Transverse colon (tissue), 4 donors: ENCODE measurements around the gene RNF207. TPM values are rescaled to one million over a fixed set of nuclear protein-coding genes. Genes with fewer than 3 reads are reported as not detected.

Experiments
- DNase-seq: peaks from one replicate; pipeline ENCODE4 v3.0.0-alpha.2; 2019
- H3K27ac ChIP-seq, 4 donors: fragments of 200-600 bp; sonication (generic); 2 replicates each; pipeline ENCODE4 v1.5.1; 2016 to 2018; ENCODE audit warnings: inconsistent platforms in 4 of 4
- H3K27me3 ChIP-seq: fragments of 200-600 bp; sonication (generic); 2 replicates; pipeline ENCODE4 v1.5.1; 2017; ENCODE audit warnings: inconsistent platforms
- H3K36me3 ChIP-seq, 4 donors: fragments of 200-600 bp; sonication (generic); 2 replicates each; pipeline ENCODE4 v1.5.1; 2017 to 2019; ENCODE audit warnings: inconsistent platforms in 4 of 4
- H3K4me1 ChIP-seq, 4 donors: fragments of 200-600 bp; sonication (generic); 2 replicates each; pipeline ENCODE4 v1.5.1; 2017 to 2020; ENCODE audit warnings: inconsistent platforms in 4 of 4
- H3K4me3 ChIP-seq, 4 donors: fragments of 200-600 bp; sonication (generic); 1 replicate in 1 of 4; 2 replicates in 3 of 4; pipeline versions ENCODE4 v1.5.1 to v1.6.1; 2017 to 2019; ENCODE audit warnings: inconsistent platforms in 4 of 4
- H3K9me3 ChIP-seq, 2 donors: fragments of 200-600 bp; sonication (generic); 2 replicates each; pipeline ENCODE4 v1.5.1; 2017 to 2019; ENCODE audit warnings: inconsistent platforms in 2 of 2
- CTCF ChIP-seq, 5 experiments: fragments of 200-600 bp in 3 of 5; fragments of 450-650 bp in 2 of 5; sonication (generic) in 3 of 5; IDR thresholded peaks; 1 replicate in 2 of 5; 2 replicates in 3 of 5; pipeline ENCODE4 v1.5.1; 2016 to 2017; ENCODE audit warnings: antibody characterized with exemption in 5 of 5, inconsistent platforms in 3 of 5, mild to moderate bottlenecking in 2 of 5, moderate library complexity in 1 of 5
- EP300 ChIP-seq: sonication (generic); formaldehyde crosslinking; IDR thresholded peaks from one replicate; pipeline ENCODE4 v1.6.1; 2017; ENCODE audit warnings: antibody characterized with exemption, low read depth
- POLR2A ChIP-seq: fragments of 450-650 bp; IDR thresholded peaks from one replicate; pipeline ENCODE4 v1.6.1; 2016; ENCODE audit warnings: antibody characterized with exemption, mild to moderate bottlenecking, moderate library complexity
- POLR2AphosphoS5 ChIP-seq, 3 donors: sonication (generic); formaldehyde crosslinking; IDR thresholded peaks; one replicate each; pipeline ENCODE4 v1.6.1; 2016; ENCODE audit warnings: antibody characterized with exemption in 3 of 3
- WGBS, 2 donors: methylation state at CpG; one replicate each; pipeline ENCODE4 v1.1.5; 2018; ENCODE audit warnings: low coverage in 1 of 2; 5-methylcytosine and 5-hydroxymethylcytosine counted together
- in situ Hi-C, 4 donors: fragments of 200-750 bp; cut with MboI; loops; one replicate each; pipeline versions ENCODE4 v1.15.0 to v1.15.1; 2017; ENCODE audit warnings: low sequenced_read_pairs in 3 of 4, low pct_ligation_motif_present in 1 of 4, low pct_unique_long_range_greater_than_20kb in 1 of 4
- intact Hi-C: fragments of 100-400 bp; cut with DNase I; formaldehyde crosslinking; loops from one replicate; pipeline ENCODE4 v1.15.1; 2023; ENCODE audit warnings: low total_unique reads
- total RNA-seq, 4 donors: library from RNA; depleted of rRNA; stranded (reverse); fragments of >200 nt; gene quantifications; one replicate each; pipeline ENCODE4 v1.1.0, GENCODE V29; 2016

The RNF207 gene
- total RNA-seq, 4 donors from 2014 or later: 82.6 to 1,341 (median 190) TPM

GRCh38 chr1:6220236-6220635 lies 14.3 kb downstream of the RNF207 start:
- intact Hi-C loops (no loop called here), in situ Hi-C loops (no loop called here)
- Histone ChIP-seq H3K36me3 (peaks cover 0 to 18% (median 8%) of the 10 kb centered on the region in 4 donors), H3K9me3 (no peaks in the 10 kb centered on the region), H3K27me3 (no peaks in the 10 kb centered on the region), H3K4me3 (no peak overlapping the region), H3K4me1 (peaks cover 0 to 5% (median 0%) of the 10 kb centered on the region in 4 donors), H3K27ac (no peak overlapping the region)
- no peak for TF ChIP-seq POLR2AphosphoS5 (IDR thresholded peaks at IDR 0.05)
- no peak for TF ChIP-seq CTCF (IDR thresholded peaks at IDR 0.05)
- TF ChIP-seq POLR2A: no peak
- no peak for TF ChIP-seq EP300
- WGBS, 2 donors: 94% methylated on average over 8 of the region's 8 CpGs; no CpG with 5 or more reads in 1 of the 2 donors
- no peak for DNase-seq

DNA sequence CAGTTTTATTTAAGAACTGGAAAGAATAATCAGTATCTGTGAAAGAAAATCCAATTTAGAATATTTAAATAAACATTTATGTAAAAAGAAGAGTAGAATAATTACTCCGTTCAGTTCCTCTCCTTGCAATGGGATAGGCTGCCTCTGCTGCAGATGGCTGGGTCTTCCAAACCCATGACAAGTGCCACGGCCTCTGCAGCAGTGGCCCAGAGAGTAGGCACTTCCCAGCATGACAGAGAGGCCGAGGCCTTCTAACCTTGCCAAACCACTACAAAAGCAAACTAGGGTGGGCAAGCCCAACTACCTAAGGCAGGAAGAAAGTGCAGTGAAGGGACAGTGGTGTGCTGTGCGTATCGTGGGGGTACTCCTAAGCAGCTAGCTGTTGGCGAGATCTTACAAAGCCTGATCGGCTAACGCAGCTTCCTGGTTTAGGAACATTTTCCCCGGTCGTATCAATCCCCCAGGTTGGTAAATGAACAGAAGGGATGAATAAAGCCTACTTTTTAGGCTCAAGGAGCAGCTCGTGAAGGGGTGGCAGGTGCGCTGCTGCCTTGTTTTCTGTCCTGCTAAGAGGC lies 15.4 kb downstream of the RNF207 start:
- 93 to 95% methylated on average over 4 to 12 of the region's 12 CpGs for WGBS, 2 donors
- no peak for TF ChIP-seq POLR2AphosphoS5 (IDR thresholded peaks at IDR 0.05)
- TF ChIP-seq CTCF (IDR thresholded peaks at IDR 0.05): no peak
- no peak for DNase-seq
- no peaks in the 10 kb centered on the region for H3K9me3 ChIP-seq
- in situ Hi-C loops (no loop called here), intact Hi-C loops (no loop called here)
- no peak overlapping the region for H3K4me3 ChIP-seq
- H3K27me3 ChIP-seq: no peaks in the 10 kb centered on the region
- H3K4me1 ChIP-seq: peaks cover 0 to 5% (median 0%) of the 10 kb centered on the region in 4 donors
- H3K36me3 ChIP-seq: peaks cover 0 to 22% (median 8%) of the 10 kb centered on the region in 4 donors
- no peak overlapping the region for H3K27ac ChIP-seq

DNA sequence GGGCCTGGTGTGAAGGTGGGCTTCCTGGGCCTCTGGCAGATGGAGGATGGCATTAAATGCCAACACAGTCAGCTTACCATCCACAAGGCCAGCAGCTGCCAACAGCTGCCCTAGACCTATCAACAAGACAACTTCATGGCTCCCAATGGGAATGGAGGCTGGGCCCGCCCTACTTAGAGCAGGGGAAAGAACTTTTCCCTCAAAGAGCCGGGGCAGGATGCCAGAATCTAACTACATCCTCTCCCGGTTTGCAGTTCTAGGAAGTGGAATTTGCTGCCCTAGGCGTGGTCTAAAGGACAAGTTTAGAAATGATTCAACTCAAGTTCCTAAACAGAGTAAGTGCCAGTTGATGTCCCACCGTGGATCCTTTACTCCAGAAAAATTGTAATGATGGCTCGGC lies 16.7 kb downstream of the RNF207 start:
- peak; percentile 39 for DNase-seq
- no peaks in the 10 kb centered on the region for H3K27me3 ChIP-seq
- peak overlapping the region in 1 of 4 donors; percentile 37 for H3K27ac ChIP-seq
- TF ChIP-seq CTCF (IDR thresholded peaks at IDR 0.05): no peak
- TF ChIP-seq POLR2AphosphoS5 (IDR thresholded peaks at IDR 0.05): no peak
- no peak for TF ChIP-seq EP300
- no peak for TF ChIP-seq POLR2A
- no peak overlapping the region for H3K4me3 ChIP-seq
- H3K9me3 ChIP-seq: no peaks in the 10 kb centered on the region
- intact Hi-C loops: no loop called here
- H3K4me1 ChIP-seq: peaks cover 0 to 5% (median 0%) of the 10 kb centered on the region in 4 donors
- in situ Hi-C loops: no loop called here
- H3K36me3 ChIP-seq: peaks cover 0 to 28% (median 10%) of the 10 kb centered on the region in 4 donors
- 50% methylated on average over 6 of the region's 6 CpGs; no CpG with 5 or more reads in 1 of the 2 donors for WGBS, 2 donors

GRCh38 chr1:6223617-6224016 lies 17.7 kb downstream of the RNF207 start:
- Histone ChIP-seq H3K4me1 (peaks cover 0 to 5% (median 0%) of the 10 kb centered on the region in 4 donors), H3K27me3 (no peaks in the 10 kb centered on the region), H3K4me3 (no peak overlapping the region), H3K27ac (no peak overlapping the region), H3K36me3 (peaks cover 0 to 28% (median 13%) of the 10 kb centered on the region in 4 donors), H3K9me3 (no peaks in the 10 kb centered on the region)
- intact Hi-C loops: no loop called here
- in situ Hi-C loops: no loop called here
- DNase-seq: no peak
- TF ChIP-seq POLR2AphosphoS5 (IDR thresholded peaks at IDR 0.05): no peak
- no peak for TF ChIP-seq CTCF (IDR thresholded peaks at IDR 0.05)
- TF ChIP-seq EP300: no peak
- TF ChIP-seq POLR2A: no peak
- WGBS, 2 donors: 89 to 96% methylated on average over 5 to 13 of the region's 13 CpGs
